Neural progenitor cell (in vitro differentiated cells): Measurements from ENCODE around the gene CLDN8. TPM values are rescaled to one million over a fixed set of nuclear protein-coding genes. Genes with fewer than 3 reads are reported as not detected.

Experiments used
- DNase-seq: peaks from one replicate; pipeline ENCODE4 v3.0.0-alpha.2; 2016; ENCODE audit warnings: low spot score
- H2AFZ ChIP-seq: fragments of 200-600 bp; sonication (generic); replicated peaks from 2 replicates; pipeline ENCODE4 v1.6.1; 2016; ENCODE audit warnings: antibody characterized with exemption
- H3F3A ChIP-seq: fragments of 200-600 bp; sonication (generic); 2 replicates; pipeline ENCODE4 v1.6.1; 2016; ENCODE audit warnings: antibody characterized with exemption, low read depth
- H3K27ac ChIP-seq: fragments of 200-600 bp; sonication (generic); 2 replicates; pipeline ENCODE4 v1.5.1; 2016; ENCODE audit warnings: mild to moderate bottlenecking
- H3K27me3 ChIP-seq: fragments of 200-600 bp; sonication (generic); 2 replicates; pipeline ENCODE4 v1.6.1; 2016; ENCODE audit warnings: mild to moderate bottlenecking, moderate library complexity
- H3K36me3 ChIP-seq: fragments of 200-600 bp; sonication (generic); 2 replicates; pipeline ENCODE4 v1.5.1; 2016
- H3K4me1 ChIP-seq: fragments of 200-600 bp; sonication (generic); 2 replicates; pipeline ENCODE4 v1.6.1; 2016; ENCODE audit warnings: mixed run types
- H3K4me2 ChIP-seq: fragments of 200-600 bp; sonication (generic); 2 replicates; pipeline ENCODE4 v1.6.1; 2016
- H3K4me3 ChIP-seq: fragments of 200-600 bp; sonication (generic); 2 replicates; pipeline ENCODE4 v1.5.1; 2016
- H3K79me2 ChIP-seq: fragments of 200-600 bp; sonication (generic); 2 replicates; pipeline ENCODE4 v1.6.1; 2016; ENCODE audit warnings: low read depth
- H3K9ac ChIP-seq: fragments of 200-600 bp; sonication (generic); 2 replicates; pipeline ENCODE4 v1.6.1; 2016
- H3K9me3 ChIP-seq: fragments of 200-600 bp; sonication (generic); 2 replicates; pipeline ENCODE4 v1.5.1; 2016; ENCODE audit warnings: low read depth
- H4K20me1 ChIP-seq: fragments of 200-600 bp; sonication (generic); 2 replicates; pipeline ENCODE4 v1.6.1; 2016; ENCODE audit warnings: low read depth
- H3K27ac Mint-ChIP-seq: 3 replicates; pipeline ENCODE4 v1.8.0; 2021; ENCODE audit warnings: mixed read lengths
- H3K27me3 Mint-ChIP-seq: 2 replicates; pipeline ENCODE4 v1.8.0; 2022; ENCODE audit warnings: low read depth, mild to moderate bottlenecking, inconsistent platforms, moderate library complexity, mixed read lengths; ENCODE audit not compliant: insufficient read depth
- H3K36me3 Mint-ChIP-seq: 3 replicates; pipeline ENCODE4 v1.8.0; 2021; ENCODE audit warnings: mixed read lengths
- H3K4me1 Mint-ChIP-seq: 3 replicates; pipeline ENCODE4 v1.8.0; 2021; ENCODE audit warnings: mixed read lengths
- H3K4me3 Mint-ChIP-seq: 3 replicates; pipeline ENCODE4 v1.8.0; 2021; ENCODE audit warnings: mild to moderate bottlenecking, moderate library complexity, mixed read lengths
- H3K9me3 Mint-ChIP-seq: 3 replicates; pipeline ENCODE4 v1.8.0; 2020; ENCODE audit warnings: mixed read lengths
- CTCF ChIP-seq: fragments of 200-600 bp; sonication (generic); IDR thresholded peaks from 2 replicates; pipeline ENCODE4 v1.5.1; 2017; ENCODE audit warnings: antibody characterized with exemption, mild to moderate bottlenecking
- EZH2 ChIP-seq: fragments of 200-600 bp; sonication (generic); IDR thresholded peaks from 2 replicates; pipeline ENCODE4 v1.6.1; 2017; ENCODE audit warnings: antibody characterized with exemption, mild to moderate bottlenecking, moderate library complexity
- EZH2phosphoT487 ChIP-seq: fragments of 200-600 bp; sonication (generic); IDR thresholded peaks from 2 replicates; pipeline ENCODE4 v1.6.1; 2017; ENCODE audit warnings: antibody characterized with exemption
- total RNA-seq: library from RNA; depleted of rRNA; stranded (reverse); fragments of >200 nt; gene quantifications from 2 replicates; pipeline ENCODE4 v1.2.3, GENCODE V29; 2015; ENCODE audit warnings: low replicate concordance

The CLDN8 gene
- total RNA-seq, 1 donor from 2014 or later, result not detected

GRCh38 chr21:30186242-30186641 is 29.7 kb downstream of the CLDN8 start:
- no peak for DNase-seq
- Histone ChIP-seq H3K27ac (no peak overlapping the region), H3K9me3 (no peaks in the 10 kb centered on the region), H3K9ac (no peak overlapping the region), H3K4me3 (no peak overlapping the region), H3K27me3 (no peaks in the 10 kb centered on the region), H3F3A (no peaks in the 10 kb centered on the region), H4K20me1 (no peaks in the 10 kb centered on the region), H3K36me3 (no peaks in the 10 kb centered on the region), H3K79me2 (no peaks in the 10 kb centered on the region), H3K4me1 (no peaks in the 10 kb centered on the region), H2AFZ (no peak overlapping the region), H3K4me2 (no peak overlapping the region)
- Mint-ChIP-seq H3K36me3 (no peaks in the 10 kb centered on the region), H3K27me3 (no peaks in the 10 kb centered on the region), H3K4me3 (no peak overlapping the region), H3K4me1 (no peaks in the 10 kb centered on the region), H3K27ac (no peak overlapping the region), H3K9me3 (no peaks in the 10 kb centered on the region)
- TF ChIP-seq EZH2 (no peak), CTCF (no peak), EZH2phosphoT487 (no peak)

GRCh38 chr21:30168086-30168485 is 47.8 kb downstream of the CLDN8 start:
- Histone ChIP-seq H3K27me3 (no peaks in the 10 kb centered on the region), H3K27ac (no peak overlapping the region), H2AFZ (peak overlapping the region; percentile 43), H3K9me3 (no peaks in the 10 kb centered on the region), H3K4me3 (no peak overlapping the region), H3K4me2 (no peak overlapping the region), H4K20me1 (no peaks in the 10 kb centered on the region), H3K79me2 (no peaks in the 10 kb centered on the region), H3K4me1 (no peaks in the 10 kb centered on the region), H3K9ac (no peak overlapping the region), H3F3A (no peaks in the 10 kb centered on the region), H3K36me3 (no peaks in the 10 kb centered on the region)
- H3K9me3 Mint-ChIP-seq, result no peaks in the 10 kb centered on the region
- no peak overlapping the region for H3K4me3 Mint-ChIP-seq
- no peak for DNase-seq
- H3K27me3 Mint-ChIP-seq, result no peaks in the 10 kb centered on the region
- no peaks in the 10 kb centered on the region for H3K36me3 Mint-ChIP-seq
- H3K4me1 Mint-ChIP-seq, result no peaks in the 10 kb centered on the region
- H3K27ac Mint-ChIP-seq, result no peak overlapping the region
- TF ChIP-seq EZH2phosphoT487 (no peak), CTCF (no peak), EZH2 (no peak)

GRCh38 chr21:30166705-30167104 is 49.2 kb downstream of the CLDN8 start, which contains the start of gene CLDN17:
CLDN17 (minus strand) TSS chr21:30166805; CDS start chr21:30166617, 188 bp downstream.
- Mint-ChIP-seq H3K4me3 (no peak within 1 kb of the TSS), H3K4me1 (no peaks in the 10 kb centered on the region), H3K36me3 (no peaks in the 10 kb centered on the region), H3K9me3 (no peaks in the 10 kb centered on the region), H3K27ac (no peak within 1 kb of the TSS), H3K27me3 (no peaks in the 10 kb centered on the region)
- H3K4me1 ChIP-seq, result no peaks in the 10 kb centered on the region
- TF ChIP-seq EZH2phosphoT487, result no peak
- TF ChIP-seq CTCF, result no peak
- no peak for TF ChIP-seq EZH2
- H3K9ac ChIP-seq, result no peak within 1 kb of the TSS
- no peaks in the 10 kb centered on the region for H3F3A ChIP-seq
- no peaks in the 10 kb centered on the region for H3K9me3 ChIP-seq
- no peak within 1 kb of the TSS for H3K4me2 ChIP-seq
- no peaks in the 10 kb centered on the region for H3K79me2 ChIP-seq
- H3K4me3 ChIP-seq, result no peak within 1 kb of the TSS
- no peaks in the 10 kb centered on the region for H3K27me3 ChIP-seq
- no peaks in the 10 kb centered on the region for H3K36me3 ChIP-seq
- H2AFZ ChIP-seq, result peak within 1 kb of the TSS; percentile 43
- no peak for DNase-seq
- H4K20me1 ChIP-seq, result no peaks in the 10 kb centered on the region
- no peak within 1 kb of the TSS for H3K27ac ChIP-seq
